ENCODE measurements around the gene YOD1. TPM values are rescaled to one million over a fixed set of nuclear protein-coding genes. Genes with fewer than 3 reads are reported as not detected.

The YOD1 gene
- total and polyA plus RNA-seq, 4 donors: 3.4 to 34.4 (median 5.4) TPM

DNA sequence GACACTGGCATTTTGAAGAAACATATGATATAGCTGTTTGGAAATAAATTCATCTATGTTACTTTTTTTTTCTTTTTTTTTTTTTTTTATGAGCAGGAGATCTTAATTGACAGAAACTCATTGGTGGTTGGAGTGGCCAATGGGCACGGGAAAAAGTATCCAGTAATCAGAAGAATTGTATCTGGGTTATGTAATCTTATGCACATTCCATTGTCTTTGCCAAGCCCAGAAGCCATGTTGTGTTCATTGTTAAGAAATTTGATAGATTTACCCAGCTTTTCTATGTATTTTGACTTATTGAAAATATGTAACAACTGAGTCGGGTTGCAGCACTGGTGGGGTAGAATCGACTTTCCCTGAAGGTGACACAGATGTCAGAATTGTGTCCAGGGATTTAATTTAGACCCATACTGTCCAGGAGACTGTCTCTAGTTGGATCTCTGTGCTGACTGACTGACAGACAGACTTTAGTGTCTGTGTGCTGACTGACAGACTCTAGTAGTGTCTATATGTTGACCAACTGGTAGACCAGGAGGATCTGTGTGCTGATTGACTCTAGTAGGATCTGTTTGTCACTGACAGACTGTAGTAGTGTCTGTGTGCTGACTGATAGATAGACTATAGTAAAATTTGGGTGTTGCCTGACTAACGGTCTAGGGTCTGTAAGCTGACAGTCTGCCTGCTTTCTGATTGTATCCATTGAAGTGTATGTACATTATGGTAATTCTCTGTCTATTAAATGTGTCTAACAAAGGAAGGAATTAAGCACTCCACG, 25.4 kb upstream of the YOD1 start:
- Histone ChIP-seq H3K36me3 (ENCODE audit: control insufficient read depth in 4 of 4, insufficient read depth in 4 of 4, low read length in 4 of 4) (peaks cover 0 to 10% (median 7%) of the 10 kb centered on the region in 4 donors), H3K27me3 (ENCODE audit: control insufficient read depth in 3 of 3, insufficient read depth in 3 of 3, low read length in 2 of 3) (no peaks in the 10 kb centered on the region), H3K4me3 (no peak overlapping the region), H3K9ac (ENCODE audit: insufficient read depth in 1 of 2, low read length in 2 of 2) (no peak overlapping the region), H3K4me1 (ENCODE audit: control insufficient read depth in 5 of 5, insufficient read depth in 5 of 5, low read length in 5 of 5) (peaks cover 0 to 13% (median 0%) of the 10 kb centered on the region in 5 donors), H3K9me3 (ENCODE audit: control insufficient read depth in 4 of 4, insufficient read depth in 3 of 4, low read length in 3 of 4) (no peaks in the 10 kb centered on the region), H3K27ac (ENCODE audit: low read depth in 1 of 2, low read length in 1 of 2) (no peak overlapping the region)
- TF ChIP-seq, protein P1, sequence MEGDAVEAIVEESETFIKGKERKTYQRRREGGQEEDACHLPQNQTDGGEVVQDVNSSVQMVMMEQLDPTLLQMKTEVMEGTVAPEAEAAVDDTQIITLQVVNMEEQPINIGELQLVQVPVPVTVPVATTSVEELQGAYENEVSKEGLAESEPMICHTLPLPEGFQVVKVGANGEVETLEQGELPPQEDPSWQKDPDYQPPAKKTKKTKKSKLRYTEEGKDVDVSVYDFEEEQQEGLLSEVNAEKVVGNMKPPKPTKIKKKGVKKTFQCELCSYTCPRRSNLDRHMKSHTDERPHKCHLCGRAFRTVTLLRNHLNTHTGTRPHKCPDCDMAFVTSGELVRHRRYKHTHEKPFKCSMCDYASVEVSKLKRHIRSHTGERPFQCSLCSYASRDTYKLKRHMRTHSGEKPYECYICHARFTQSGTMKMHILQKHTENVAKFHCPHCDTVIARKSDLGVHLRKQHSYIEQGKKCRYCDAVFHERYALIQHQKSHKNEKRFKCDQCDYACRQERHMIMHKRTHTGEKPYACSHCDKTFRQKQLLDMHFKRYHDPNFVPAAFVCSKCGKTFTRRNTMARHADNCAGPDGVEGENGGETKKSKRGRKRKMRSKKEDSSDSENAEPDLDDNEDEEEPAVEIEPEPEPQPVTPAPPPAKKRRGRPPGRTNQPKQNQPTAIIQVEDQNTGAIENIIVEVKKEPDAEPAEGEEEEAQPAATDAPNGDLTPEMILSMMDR (IDR thresholded peaks at IDR 0.05; ENCODE audit: control extremely low read depth, extremely low read depth): no peak
- ATAC-seq (ENCODE audit: insufficient read depth, low FRiP score) (no peak), DNase-seq (no peak)
- WGBS, 2 donors: 77 to 79% methylated on average over 5 of the region's 5 CpGs

DNA sequence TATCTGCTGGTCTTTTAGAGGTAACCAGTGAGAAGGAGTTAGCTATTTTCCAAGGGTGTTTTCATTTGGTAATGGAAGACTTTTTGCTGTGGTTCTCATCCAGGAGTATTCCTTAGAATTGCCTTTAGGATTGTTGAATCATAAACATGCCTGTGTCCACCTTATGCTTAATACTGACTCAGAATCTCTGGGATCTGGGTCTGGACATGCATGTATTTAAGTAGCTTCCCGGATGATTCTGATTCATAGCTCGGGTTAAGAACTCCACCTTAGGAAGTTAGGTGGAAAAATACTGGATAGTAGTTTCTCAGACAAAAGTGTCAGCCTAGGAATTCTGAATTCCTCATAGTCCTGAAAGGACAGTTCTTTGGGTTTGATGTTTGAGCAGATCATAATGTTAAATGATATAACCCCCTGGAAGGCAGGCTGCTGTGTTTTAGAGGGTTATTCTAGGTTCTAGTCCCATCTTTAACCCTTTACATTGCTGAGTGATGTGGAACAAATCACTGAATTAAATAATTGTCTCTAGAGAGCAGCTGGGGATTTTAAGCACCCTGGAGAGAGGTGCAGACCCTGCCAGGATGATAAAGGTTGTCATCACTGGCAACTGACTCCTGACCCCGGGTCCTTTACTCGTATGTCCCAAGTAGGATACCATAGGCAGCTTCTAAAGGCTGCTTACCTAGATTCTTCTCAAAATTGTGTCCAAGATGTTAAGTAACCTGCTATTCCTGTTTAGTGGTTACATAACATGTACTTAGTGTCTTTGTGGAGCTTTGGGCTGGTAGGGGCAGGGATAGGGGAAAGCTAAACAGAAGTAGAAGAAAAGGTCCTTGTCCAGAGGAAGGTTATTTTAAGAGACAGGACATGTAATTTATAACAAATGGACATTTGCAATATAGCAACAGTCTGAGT, 23.2 kb upstream of the YOD1 start:
- no peak overlapping the region for H3K4me3 ChIP-seq
- DNase-seq (no peak), ATAC-seq (ENCODE audit: insufficient read depth, low FRiP score) (no peak)
- TF ChIP-seq, protein P1 (IDR thresholded peaks at IDR 0.05; ENCODE audit: control extremely low read depth, extremely low read depth): no peak
- peaks cover 0 to 17% (median 0%) of the 10 kb centered on the region in 5 donors for H3K4me1 ChIP-seq (ENCODE audit: control insufficient read depth in 5 of 5, insufficient read depth in 5 of 5, low read length in 5 of 5)
- H3K27me3 ChIP-seq (ENCODE audit: control insufficient read depth in 3 of 3, insufficient read depth in 3 of 3, low read length in 2 of 3): no peaks in the 10 kb centered on the region
- no peak overlapping the region for H3K9ac ChIP-seq (ENCODE audit: insufficient read depth in 1 of 2, low read length in 2 of 2)
- no peaks in the 10 kb centered on the region for H3K9me3 ChIP-seq (ENCODE audit: control insufficient read depth in 4 of 4, insufficient read depth in 3 of 4, low read length in 3 of 4)
- WGBS, 2 donors: 73 to 89% methylated on average over 4 of the region's 4 CpGs
- no peak overlapping the region for H3K27ac ChIP-seq (ENCODE audit: low read depth in 1 of 2, low read length in 1 of 2)
- H3K36me3 ChIP-seq (ENCODE audit: control insufficient read depth in 4 of 4, insufficient read depth in 4 of 4, low read length in 4 of 4): peaks cover 3 to 15% (median 9%) of the 10 kb centered on the region in 4 donors

DNA sequence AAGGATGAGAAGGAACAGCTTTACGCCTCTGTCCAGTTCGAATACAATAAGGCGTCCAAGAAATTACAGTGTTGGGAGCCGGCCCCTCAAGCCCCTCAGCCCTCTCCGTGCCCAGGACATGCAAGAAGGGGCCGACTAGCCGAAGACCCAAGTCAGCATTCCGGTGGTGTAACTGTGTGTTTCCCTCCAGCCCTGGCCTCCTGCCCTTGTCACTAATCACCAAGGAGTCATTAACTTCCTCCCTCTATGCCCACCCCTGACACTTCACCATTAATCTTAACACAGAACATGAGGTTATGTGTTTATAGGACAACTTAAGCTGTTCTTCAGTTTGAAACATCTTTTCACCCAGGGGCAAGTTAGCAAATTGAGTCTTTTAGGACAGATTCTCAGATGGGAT, 21.2 kb upstream of the YOD1 start:
- no peaks in the 10 kb centered on the region for H3K9me3 ChIP-seq (ENCODE audit: control insufficient read depth in 4 of 4, insufficient read depth in 3 of 4, low read length in 3 of 4)
- H3K36me3 ChIP-seq (ENCODE audit: control insufficient read depth in 4 of 4, insufficient read depth in 4 of 4, low read length in 4 of 4): peaks cover 5 to 17% (median 11%) of the 10 kb centered on the region in 4 donors
- no peak overlapping the region for H3K9ac ChIP-seq (ENCODE audit: insufficient read depth in 1 of 2, low read length in 2 of 2)
- WGBS, 2 donors: 40 to 71% methylated on average over 8 of the region's 8 CpGs
- TF ChIP-seq, protein P1 (IDR thresholded peaks at IDR 0.05; ENCODE audit: control extremely low read depth, extremely low read depth): no peak
- H3K4me3 ChIP-seq: no peak overlapping the region
- peaks cover 0 to 13% (median 2%) of the 10 kb centered on the region in 5 donors for H3K4me1 ChIP-seq (ENCODE audit: control insufficient read depth in 5 of 5, insufficient read depth in 5 of 5, low read length in 5 of 5)
- ATAC-seq (ENCODE audit: insufficient read depth, low FRiP score) (no peak), DNase-seq (no peak)
- H3K27me3 ChIP-seq (ENCODE audit: control insufficient read depth in 3 of 3, insufficient read depth in 3 of 3, low read length in 2 of 3): no peaks in the 10 kb centered on the region
- no peak overlapping the region for H3K27ac ChIP-seq (ENCODE audit: low read depth in 1 of 2, low read length in 1 of 2)

Measured in lung (tissue), 12 donors.